GM19372 (cell line): ENCODE data around the gene ZDBF2.
"Not testable (repeated sequence)": the region's sequence is repeated elsewhere in the genome, so short reads cannot be mapped to it uniquely, and the experiment has no call there.

Source experiments
- ATAC-seq: cut with Tn5 transposase; IDR thresholded peaks from one replicate; pipeline ENCODE4 v1.9.1; 2021; ENCODE audit warnings: mild to moderate bottlenecking, low read depth, moderate library complexity; ENCODE audit not compliant: unreplicated experiment

The ZDBF2 gene

GRCh38 chr2:206316141-206316540 is 41.7 kb downstream of the ZDBF2 start:
- no peak for ATAC-seq

DNA sequence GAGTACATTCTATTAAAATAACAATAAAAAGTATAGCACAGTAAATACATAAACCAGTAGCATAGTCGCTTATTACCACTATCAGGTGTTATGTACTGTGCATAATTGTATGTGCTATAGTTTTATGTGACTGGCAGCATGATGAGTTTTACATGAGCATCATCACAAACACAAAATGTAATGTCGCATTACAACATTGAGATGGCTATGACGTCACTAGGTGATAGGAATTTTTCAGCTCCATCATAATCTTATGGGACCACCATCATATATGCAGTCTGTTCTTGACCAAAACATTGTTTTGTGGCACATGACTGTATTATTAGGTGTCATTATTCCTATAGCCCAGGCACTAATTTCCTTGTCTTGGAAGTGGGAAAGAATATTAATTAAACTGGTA is 48.6 kb downstream of the ZDBF2 start:
- no peak for ATAC-seq

GRCh38 chr2:206323486-206323885 is 49.0 kb downstream of the ZDBF2 start:
- ATAC-seq: no peak

- no peak for ATAC-seq
Measured at GRCh38 chr2:206324869-206325268, 50.4 kb downstream of the ZDBF2 start.

DNA sequence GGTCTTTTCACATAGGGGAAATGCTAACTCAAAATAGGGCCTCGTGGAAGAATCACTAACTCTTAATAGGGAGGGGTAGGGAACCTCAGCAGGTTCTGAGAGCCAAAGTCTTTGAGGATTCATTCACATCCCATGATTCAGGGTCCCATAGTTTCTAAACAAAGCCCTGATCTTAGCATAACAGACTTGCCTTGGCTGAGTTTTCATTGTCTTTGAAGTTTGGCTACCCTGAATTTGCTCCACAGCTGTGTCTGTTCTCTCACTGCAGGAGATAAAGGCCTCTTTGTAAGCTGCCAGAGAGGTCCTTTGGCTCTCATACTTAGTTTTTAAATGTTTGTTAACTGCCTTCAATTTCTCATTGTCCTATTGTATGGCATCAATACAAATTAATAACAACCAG is 54.5 kb downstream of the ZDBF2 start:
- ATAC-seq: no peak

GRCh38 chr2:206336861-206337260 is 62.4 kb downstream of the ZDBF2 start:
- no peak for ATAC-seq

- no peak for ATAC-seq
Measured at GRCh38 chr2:206337956-206338355, 63.5 kb downstream of the ZDBF2 start.

GRCh38 chr2:206341396-206341795 is 66.9 kb downstream of the ZDBF2 start:
- ATAC-seq: no peak

DNA sequence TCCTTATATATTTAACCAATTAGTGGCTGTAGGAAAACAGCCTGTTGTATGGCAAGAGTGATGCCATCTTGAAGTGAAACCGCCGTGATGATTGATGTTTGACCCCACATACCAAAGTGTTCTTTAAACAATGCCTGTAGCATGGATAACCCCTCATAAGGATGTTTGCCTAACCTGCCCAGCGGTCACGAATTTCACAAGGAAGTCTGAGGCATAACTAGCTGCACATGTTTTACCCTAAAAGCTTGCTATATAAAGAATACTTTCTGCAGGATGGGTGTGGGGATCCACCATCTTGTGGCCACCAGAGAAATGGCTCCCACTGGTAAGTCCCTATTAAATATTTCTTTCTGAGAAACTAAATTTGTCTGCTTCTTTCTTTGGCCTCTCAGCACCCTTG is 68.7 kb downstream of the ZDBF2 start:
- ATAC-seq: no peak

DNA sequence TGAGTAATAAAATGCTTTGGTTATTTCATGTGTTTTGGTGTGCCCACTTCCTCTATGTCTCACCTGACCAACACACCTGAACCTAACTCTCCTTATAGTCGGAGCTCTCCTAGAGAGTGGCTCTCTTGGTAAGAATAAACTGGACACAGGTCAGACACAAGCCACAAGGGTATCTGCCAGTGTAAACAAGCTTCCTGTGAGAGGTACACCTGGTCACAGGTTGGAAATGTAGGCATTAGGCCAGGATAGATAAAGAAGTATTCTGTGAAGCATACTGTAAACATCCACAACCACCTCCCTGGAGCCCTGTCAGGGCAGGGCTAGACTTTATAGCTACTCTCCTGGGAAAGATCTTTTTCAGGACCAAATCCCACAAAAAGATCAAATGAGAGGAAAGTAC is 69.4 kb downstream of the ZDBF2 start:
- ATAC-seq: no peak

- no peak for ATAC-seq
Measured at GRCh38 chr2:206345606-206346005, 71.1 kb downstream of the ZDBF2 start.

GRCh38 chr2:206349375-206349774 is 74.9 kb downstream of the ZDBF2 start:
- ATAC-seq: no peak

GRCh38 chr2:206352571-206352970 is 78.1 kb downstream of the ZDBF2 start:
- ATAC-seq: no peak

- peak; percentile 63 for ATAC-seq
Measured at GRCh38 chr2:206353685-206354084, 79.2 kb downstream of the ZDBF2 start.

DNA sequence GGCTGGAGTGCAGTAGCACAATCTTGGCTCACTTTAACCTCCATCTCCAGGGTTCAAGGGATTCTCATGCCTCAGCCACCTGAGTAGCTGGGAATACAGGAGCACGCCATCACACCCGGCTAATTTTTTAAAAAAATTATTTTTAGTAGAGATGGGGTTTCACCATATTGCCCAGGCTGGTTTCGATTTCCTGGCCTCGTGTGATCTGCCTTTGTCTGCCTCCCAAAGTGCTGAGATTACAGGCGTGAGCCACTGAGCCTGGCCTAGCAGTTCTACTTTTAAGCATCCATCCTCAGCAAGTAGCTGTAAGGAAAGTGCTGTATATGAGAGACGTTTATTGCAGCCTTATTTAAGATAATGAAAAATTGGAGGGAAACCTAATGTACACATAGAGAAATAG is 79.7 kb downstream of the ZDBF2 start:
- ATAC-seq: peak; percentile 65

- not testable (repeated sequence) for ATAC-seq
Measured at GRCh38 chr2:206356840-206357239, 82.4 kb downstream of the ZDBF2 start.

GRCh38 chr2:206360840-206361239 is 86.4 kb downstream of the ZDBF2 start:
- ATAC-seq: not testable (repeated sequence)

- ATAC-seq: peak; percentile 87
Measured at GRCh38 chr2:206361407-206362045, 87.1 kb downstream of the ZDBF2 start.
